ENCODE results near the gene DERL2. TPM values are rescaled to one million over a fixed set of nuclear protein-coding genes. Genes with fewer than 3 reads are reported as not detected.

Gene DERL2
- polyA plus RNA-seq, 1 donor from 2014 or later = 64.4 TPM

DNA sequence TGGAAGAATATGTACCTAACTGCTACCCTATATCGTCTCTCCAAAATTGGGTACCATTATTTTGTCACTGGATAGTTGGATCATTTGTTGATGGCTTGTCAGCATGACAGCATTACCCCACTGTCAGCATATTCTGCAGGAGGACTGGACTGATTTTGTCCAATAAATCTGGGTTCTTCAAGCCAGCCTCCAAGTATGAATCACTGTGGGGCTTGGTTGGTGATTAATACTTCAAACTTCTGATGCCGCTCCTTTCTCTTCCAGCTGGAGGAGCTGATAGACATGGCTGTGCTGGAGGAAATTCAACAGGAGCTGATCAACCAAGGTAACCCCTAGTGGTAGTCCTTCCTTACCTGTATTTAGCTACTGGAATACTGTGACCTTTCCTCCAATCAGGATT lies 63.5 kb downstream of the DERL2 start:
- no peak overlapping the region for H3K4me3 ChIP-seq (ENCODE audit: low read length)
- peaks cover 52% of the 10 kb centered on the region for H3K79me2 ChIP-seq (replicated peaks; ENCODE audit: insufficient read depth, low read length)
- no peaks in the 10 kb centered on the region for H3K9me2 ChIP-seq (ENCODE audit: insufficient read depth, low read length)
- H4K20me1 ChIP-seq (ENCODE audit: insufficient read depth) = no peaks in the 10 kb centered on the region
- H3F3A ChIP-seq (ENCODE audit: insufficient read depth, low read length, poor library complexity, severe bottlenecking) = no peaks in the 10 kb centered on the region
- no peak overlapping the region for H3K9ac ChIP-seq (ENCODE audit: low read length)
- H3K9me3 ChIP-seq (ENCODE audit: low read length) = no peaks in the 10 kb centered on the region
- H3K36me3 ChIP-seq (ENCODE audit: insufficient read depth, low read length) = no peaks in the 10 kb centered on the region
- no peak overlapping the region for H3K4me2 ChIP-seq (ENCODE audit: low read length)
- no peak overlapping the region for H2AFZ ChIP-seq (ENCODE audit: low read depth, low read length)
- no peak for TF ChIP-seq POLR2AphosphoS5 (IDR thresholded peaks at IDR 0.05)
- H3K27ac ChIP-seq (ENCODE audit: low read length) = no peak overlapping the region
- no peaks in the 10 kb centered on the region for H3K27me3 ChIP-seq (ENCODE audit: insufficient read depth, low read depth, low read length)

Other genes with a start within 250 kb of the DERL2 start
- 61.1 and 67.0 TPM in 2 replicates for gene RABEP1, start 203.9 kb downstream of the DERL2 start, polyA plus RNA-seq
- 86.5 and 92.9 TPM in 2 replicates for gene NUP88, start 66.5 kb downstream of the DERL2 start, polyA plus RNA-seq
- 438 and 451 TPM in 2 replicates for gene RPAIN, start 66.0 kb downstream of the DERL2 start, polyA plus RNA-seq
- 222 and 247 TPM in 2 replicates for gene C1QBP, start 47.0 kb downstream of the DERL2 start, polyA plus RNA-seq
- 12.4 and 14.2 TPM in 2 replicates for gene DHX33, start 17.2 kb downstream of the DERL2 start, polyA plus RNA-seq
- 41.4 and 47.5 TPM in 2 replicates for gene MIS12, start 388 bp upstream of the DERL2 start, polyA plus RNA-seq
- gene NLRP1, start 98.3 kb upstream of the DERL2 start, polyA plus RNA-seq = 249 and 255 TPM in 2 replicates